Measurements from ENCODE around the gene FAM168A.
"Not testable (repeated sequence)": the region's sequence is repeated elsewhere in the genome, so short reads cannot be mapped to it uniquely, and the experiment has no call there.

DNA sequence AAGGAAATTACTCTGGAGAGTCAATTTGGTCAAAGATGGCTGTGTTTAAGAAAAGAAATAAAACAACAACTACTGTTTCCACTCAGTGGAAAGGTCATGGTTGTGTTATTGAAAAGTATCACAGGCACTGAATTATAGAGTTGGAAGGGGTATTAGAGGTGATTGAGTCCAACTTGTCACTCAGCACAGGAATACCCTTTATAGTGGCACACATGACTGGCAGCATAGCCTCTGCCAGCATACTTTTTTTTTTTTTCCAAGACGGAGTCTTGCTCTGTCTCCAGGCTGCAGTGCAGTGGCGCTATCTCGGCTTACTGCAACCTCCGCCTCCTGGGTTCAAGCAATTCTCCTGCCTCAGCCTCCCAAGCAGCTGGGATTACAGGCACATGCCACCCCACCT lies 161.1 kb downstream of the FAM168A start:
- TF ChIP-seq, protein P1, sequence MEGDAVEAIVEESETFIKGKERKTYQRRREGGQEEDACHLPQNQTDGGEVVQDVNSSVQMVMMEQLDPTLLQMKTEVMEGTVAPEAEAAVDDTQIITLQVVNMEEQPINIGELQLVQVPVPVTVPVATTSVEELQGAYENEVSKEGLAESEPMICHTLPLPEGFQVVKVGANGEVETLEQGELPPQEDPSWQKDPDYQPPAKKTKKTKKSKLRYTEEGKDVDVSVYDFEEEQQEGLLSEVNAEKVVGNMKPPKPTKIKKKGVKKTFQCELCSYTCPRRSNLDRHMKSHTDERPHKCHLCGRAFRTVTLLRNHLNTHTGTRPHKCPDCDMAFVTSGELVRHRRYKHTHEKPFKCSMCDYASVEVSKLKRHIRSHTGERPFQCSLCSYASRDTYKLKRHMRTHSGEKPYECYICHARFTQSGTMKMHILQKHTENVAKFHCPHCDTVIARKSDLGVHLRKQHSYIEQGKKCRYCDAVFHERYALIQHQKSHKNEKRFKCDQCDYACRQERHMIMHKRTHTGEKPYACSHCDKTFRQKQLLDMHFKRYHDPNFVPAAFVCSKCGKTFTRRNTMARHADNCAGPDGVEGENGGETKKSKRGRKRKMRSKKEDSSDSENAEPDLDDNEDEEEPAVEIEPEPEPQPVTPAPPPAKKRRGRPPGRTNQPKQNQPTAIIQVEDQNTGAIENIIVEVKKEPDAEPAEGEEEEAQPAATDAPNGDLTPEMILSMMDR (IDR thresholded peaks at IDR 0.05): not testable (repeated sequence)
- not testable (repeated sequence) for TF ChIP-seq EZH2phosphoT487 (IDR thresholded peaks at IDR 0.05)
